ENCODE measurements around the gene IGLON5.

IGLON5 gene

DNA sequence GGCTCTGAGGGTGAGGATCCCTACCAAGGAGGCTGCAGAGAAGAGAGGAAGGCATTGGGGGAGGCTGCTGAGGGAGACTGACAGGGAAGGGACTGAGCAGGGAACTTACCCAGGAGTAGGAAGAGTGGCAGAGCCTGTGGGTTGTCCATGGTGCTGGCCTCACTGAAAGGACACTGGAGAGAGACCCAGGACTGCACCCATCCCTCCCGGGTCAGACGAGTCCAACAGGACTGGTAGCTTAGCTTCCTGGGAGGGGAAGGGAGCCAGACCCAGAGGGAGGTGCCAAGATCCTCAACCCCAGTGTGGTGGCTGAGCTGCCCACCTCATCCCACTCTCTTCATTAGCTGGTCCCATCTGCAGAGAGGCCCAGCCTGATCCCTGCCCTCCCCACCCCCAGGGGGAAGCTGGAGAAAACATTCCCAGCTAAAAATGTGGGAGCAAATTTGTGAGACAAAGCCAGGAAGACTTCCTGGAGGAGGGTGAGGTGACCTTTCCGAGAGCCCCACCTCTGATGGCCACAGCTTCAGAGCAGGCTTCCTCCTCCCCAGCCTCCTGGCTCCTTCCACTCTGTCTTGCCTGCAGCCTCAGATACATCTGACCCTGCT, 30.6 kb downstream of the IGLON5 start, which contains the start of gene VSIG10L:
Gene VSIG10L, minus strand, starts transcription at position 164 of the 605 bp plus-strand sequence. Its CDS starts 15 bp downstream, at position 149.
- peaks cover 37% of the 10 kb centered on the region for H3K4me1 Mint-ChIP-seq
- ATAC-seq: no peak
- H3K36me3 Mint-ChIP-seq: peaks cover 21% of the 10 kb centered on the region
- H3K9me3 Mint-ChIP-seq: no peaks in the 10 kb centered on the region
- DNase-seq (ENCODE audit: low spot score in 2 of 2): no peak
- H3K4me3 Mint-ChIP-seq: peak within 1 kb of the TSS; percentile 85
- peak within 1 kb of the TSS; percentile 23 for H3K27ac Mint-ChIP-seq

DNA sequence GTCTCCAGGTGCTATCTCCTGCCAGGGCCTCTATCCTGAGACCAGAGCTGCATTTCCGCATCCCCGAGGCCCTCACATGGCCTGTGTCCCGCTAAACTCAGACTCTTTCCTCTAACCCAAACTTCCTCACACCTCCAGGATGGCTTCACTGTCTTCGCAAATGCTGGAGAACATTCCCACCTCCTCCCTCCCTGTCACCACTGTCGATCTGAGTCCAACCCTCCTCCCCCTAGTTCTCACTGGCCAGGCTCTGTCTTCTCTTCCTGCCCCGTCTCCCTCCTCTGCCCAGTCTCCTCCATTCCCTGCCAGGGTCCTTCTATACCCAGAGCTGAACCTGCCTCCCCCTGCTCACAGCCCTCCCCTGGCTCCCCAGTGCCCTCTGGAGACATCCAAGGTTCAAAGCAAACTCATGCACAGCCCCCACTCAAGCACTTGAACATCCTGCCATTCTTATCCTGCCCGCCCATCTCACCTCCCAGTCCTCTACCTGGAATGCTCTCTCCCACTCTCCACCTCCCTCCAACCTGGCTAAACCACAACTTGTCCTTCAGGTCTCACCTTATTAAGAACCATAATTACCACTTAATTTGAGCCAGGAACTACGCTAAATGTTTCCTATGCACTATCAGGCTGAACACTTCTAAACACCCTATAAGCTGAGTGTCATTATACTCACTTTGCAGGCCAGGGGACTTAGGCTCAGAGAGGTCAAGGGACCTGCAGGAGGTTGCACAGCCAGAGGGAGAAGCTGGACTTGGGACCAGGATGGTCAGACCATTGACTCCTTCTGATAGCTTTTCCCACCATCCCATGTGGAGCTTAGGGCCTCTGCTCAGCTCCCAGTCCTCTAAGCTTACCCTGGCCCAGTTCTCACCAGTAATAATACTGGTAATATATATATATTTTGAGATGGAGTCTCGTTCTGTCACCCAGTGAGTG, 31.5 kb downstream of the IGLON5 start:
- peaks cover 24% of the 10 kb centered on the region for H3K36me3 Mint-ChIP-seq
- no peaks in the 10 kb centered on the region for H3K9me3 Mint-ChIP-seq
- ATAC-seq: no peak
- no peak overlapping the region for H3K4me3 Mint-ChIP-seq
- no peak for DNase-seq (ENCODE audit: low spot score in 2 of 2)
- H3K4me1 Mint-ChIP-seq: peaks cover 37% of the 10 kb centered on the region
- peak overlapping the region; percentile 23 for H3K27ac Mint-ChIP-seq

DNA sequence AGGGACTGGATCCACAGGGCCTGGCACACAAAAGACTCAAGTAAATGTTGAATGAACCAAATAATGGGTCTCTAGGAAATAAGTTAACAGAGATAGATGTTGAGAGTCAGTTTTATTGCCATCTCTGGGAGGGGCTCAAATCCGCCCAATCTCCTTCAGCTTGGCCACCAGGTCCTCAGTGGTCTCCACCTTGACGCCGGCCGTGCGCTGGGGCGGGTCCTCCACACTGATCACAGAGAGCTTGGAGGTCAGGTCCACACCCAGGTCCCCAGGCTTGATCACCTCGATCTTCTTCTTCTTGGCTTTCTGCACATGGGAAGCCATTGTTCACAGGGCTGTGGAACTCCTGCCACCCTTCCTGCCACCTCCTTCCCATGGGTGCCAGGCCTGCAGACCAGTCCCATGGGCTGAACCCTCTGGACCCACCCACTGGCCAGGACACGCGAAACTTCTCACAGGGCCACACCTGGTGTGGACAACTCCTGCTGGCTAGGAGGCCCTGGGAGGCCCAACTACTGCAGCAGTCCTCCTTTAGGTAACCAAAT, 33.7 kb downstream of the IGLON5 start:
- no peaks in the 10 kb centered on the region for H3K9me3 Mint-ChIP-seq
- H3K27ac Mint-ChIP-seq: peak overlapping the region; percentile 44
- no peak for DNase-seq (ENCODE audit: low spot score in 2 of 2)
- no peak for ATAC-seq
- peaks cover 22% of the 10 kb centered on the region for H3K4me1 Mint-ChIP-seq
- H3K36me3 Mint-ChIP-seq: peaks cover 42% of the 10 kb centered on the region
- no peak overlapping the region for H3K4me3 Mint-ChIP-seq

DNA sequence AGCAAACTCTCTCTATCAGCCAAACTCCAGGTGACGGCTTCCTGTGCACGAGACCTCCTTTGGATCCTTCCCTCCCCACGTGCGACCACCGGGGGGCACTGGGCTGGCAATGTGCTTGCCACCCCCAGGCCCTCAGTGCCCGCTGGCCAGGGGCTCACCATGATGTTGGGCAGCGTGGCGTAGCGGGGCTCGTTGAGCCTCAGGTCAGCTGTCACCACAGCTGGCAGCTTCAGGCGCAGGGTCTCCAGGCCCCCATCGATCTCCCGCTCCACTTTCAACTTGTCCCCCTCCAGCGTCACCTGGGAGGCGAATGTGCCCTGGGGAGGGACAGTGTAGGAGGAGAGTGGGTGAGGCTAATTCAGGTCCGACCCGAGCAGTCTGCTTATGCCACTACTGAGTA, 35.3 kb downstream of the IGLON5 start:
- ATAC-seq (no peak), DNase-seq (ENCODE audit: low spot score in 2 of 2) (no peak)
- H3K36me3 Mint-ChIP-seq: peaks cover 53% of the 10 kb centered on the region
- no peak overlapping the region for H3K4me3 Mint-ChIP-seq
- H3K4me1 Mint-ChIP-seq: peaks cover 19% of the 10 kb centered on the region
- no peaks in the 10 kb centered on the region for H3K9me3 Mint-ChIP-seq
- no peak overlapping the region for H3K27ac Mint-ChIP-seq

DNA sequence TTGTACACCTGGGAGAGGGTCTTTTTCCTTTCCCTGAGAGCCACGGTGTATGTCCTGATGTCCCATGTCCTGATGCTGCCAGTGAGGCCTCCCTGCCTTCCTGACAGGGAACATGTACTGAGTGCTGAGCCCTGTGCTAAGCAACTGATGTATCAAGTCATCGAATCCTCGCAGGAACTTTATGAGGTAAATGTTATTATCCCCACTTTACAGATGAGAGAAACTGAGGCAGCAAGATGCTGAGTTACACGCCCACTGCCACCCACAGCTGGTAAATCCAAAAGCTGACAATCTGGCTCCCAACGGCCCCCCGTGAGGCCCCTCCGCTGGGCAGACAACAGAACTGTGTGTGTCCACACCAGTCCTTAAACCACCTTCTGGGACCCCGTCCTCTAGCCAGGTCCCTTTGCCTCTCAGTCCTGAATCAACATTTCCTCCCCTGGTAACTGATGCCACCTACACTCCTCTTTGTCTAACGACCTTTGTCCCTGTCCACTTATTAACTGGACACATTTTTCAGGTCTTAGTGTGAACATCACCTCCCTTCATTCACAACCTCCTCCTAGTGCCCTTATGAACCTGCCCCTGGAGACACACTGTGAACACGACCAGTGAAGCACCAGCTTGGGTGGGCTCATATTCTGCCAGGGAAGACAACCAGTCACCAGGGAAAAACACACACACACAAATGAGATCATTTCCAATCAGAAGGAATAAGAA, 35.9 kb downstream of the IGLON5 start:
- ATAC-seq (no peak), DNase-seq (ENCODE audit: low spot score in 2 of 2) (no peak)
- peaks cover 59% of the 10 kb centered on the region for H3K36me3 Mint-ChIP-seq
- no peak overlapping the region for H3K4me3 Mint-ChIP-seq
- peaks cover 24% of the 10 kb centered on the region for H3K4me1 Mint-ChIP-seq
- no peaks in the 10 kb centered on the region for H3K9me3 Mint-ChIP-seq
- H3K27ac Mint-ChIP-seq: peak overlapping the region; percentile 36

DNA sequence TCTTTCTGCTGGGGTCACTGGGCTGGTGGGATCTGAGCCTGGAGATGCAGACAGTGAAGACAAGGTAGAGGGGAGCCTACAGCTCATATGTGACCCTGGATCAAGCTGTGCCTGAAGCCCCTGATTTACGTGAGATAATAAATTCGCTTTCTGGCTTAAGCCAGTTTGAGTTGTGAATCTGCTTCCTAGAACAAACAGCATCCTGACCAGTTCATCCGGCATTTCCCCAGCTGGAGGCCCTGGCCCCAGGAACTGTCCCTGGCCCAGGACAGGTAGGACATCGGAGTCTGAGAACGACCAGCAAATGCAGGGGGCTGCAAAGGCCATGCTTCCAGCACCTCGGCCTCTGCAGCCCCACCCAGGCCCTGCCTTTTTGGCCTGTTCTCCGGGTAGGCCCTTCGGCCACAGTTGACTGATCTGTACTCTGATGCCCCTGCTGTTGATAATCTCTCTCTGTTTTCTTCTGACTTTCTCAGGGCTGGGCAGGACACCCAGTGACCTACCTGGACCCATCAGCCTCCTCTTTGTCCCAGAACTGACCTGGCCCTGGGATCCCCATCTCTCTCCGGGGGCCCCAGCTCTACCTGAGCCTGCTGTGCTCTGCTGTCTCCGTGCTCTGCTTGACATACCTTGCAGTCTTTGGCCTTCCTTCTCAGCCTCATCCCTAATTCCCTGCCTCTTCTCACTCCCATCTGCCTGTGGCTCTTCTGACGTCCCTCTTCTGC, 40.0 kb downstream of the IGLON5 start:
- Mint-ChIP-seq H3K9me3 (no peaks in the 10 kb centered on the region), H3K27ac (peak overlapping the region; percentile 71), H3K4me3 (no peak overlapping the region), H3K4me1 (peaks cover 24% of the 10 kb centered on the region), H3K36me3 (peaks cover 56% of the 10 kb centered on the region)
- ATAC-seq: no peak
- no peak for DNase-seq (ENCODE audit: low spot score in 2 of 2)

DNA sequence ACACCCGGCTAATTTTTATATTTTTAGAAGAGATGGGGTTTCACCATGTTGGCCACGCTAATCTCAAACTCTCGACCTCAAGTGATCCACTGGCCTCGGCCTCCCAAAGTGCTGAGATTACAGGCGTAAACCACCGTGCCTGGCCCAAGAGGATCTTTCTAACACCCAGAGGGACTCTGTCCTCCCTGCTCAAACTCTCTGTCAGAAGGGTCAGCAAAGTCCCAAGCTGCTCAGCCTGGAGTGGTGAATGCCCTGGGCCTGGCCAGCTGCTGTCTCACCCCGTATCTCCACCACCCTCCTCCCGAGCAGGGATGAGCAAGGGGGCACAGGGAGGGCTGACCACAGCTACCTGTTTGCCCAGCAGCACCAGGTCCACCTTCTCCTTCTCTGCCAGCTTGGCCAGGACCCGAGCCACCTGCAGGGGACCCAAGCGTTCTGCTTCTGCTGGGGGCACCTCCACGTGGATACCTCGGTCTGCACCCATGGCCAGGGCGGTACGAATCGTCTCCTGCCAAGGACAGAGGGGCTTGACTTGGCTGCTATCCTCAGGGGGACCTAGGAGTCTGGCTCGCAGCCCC, 41.4 kb downstream of the IGLON5 start:
- peak overlapping the region; percentile 71 for H3K27ac Mint-ChIP-seq

DNA sequence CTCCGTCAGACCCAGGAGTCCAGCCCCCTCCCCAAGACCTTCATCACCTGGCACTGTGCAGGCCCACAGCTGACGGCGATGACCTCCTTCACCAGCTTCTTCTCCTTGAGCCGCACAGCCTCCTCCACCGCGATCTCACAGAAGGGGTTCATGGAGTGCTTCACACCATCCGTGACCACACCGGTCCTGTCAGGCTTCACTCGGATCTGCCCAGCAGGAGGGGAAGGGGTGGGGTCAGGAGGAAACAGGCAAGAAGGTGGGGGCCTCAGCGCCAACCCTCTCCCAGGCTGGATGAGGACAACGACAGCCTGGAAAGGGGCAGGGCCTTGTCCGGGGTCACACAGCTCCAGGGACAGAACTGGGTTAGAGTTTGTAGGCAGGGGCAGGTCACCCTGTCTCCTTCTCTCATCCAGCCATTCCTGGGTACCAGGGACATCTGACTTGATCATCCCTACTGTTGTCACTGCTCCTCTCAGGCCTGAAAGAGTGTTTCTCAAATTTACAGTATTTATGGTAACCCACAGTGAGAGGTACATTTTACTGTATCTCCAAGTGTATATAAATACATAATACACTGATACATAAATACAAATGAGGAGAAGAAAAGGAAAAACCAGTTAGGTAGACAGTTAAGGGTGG, 42.8 kb downstream of the IGLON5 start:
- H3K4me1 Mint-ChIP-seq: peaks cover 34% of the 10 kb centered on the region

More for the DNA sequence above, 41.4 kb downstream of the IGLON5 start:
- peaks cover 33% of the 10 kb centered on the region for H3K4me1 Mint-ChIP-seq
- H3K9me3 Mint-ChIP-seq: no peaks in the 10 kb centered on the region
- DNase-seq (ENCODE audit: low spot score in 2 of 2): no peak
- no peak for ATAC-seq
- no peak overlapping the region for H3K4me3 Mint-ChIP-seq
- H3K36me3 Mint-ChIP-seq: peaks cover 54% of the 10 kb centered on the region

DNA sequence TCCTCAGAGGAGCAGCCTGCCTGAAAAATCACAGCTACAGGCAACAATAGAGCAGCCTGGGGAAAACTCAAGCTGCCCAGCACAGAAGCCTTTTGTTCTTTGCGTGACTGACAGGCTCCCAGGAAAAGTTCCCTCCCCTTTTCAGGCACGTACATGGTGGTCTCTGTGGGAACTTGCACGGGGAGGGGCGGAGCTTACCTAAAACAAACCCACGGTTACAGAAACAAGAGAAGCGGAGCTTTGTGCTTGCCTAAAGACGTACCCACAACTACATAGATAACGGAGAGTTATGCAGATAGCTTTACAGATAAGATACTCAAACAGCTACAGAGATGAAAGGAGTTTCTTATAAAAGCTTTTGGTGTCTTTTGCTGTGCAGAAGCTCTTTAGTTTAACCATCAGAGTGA, 43.3 kb downstream of the IGLON5 start:
- Mint-ChIP-seq H3K36me3 (peaks cover 46% of the 10 kb centered on the region), H3K4me1 (peaks cover 34% of the 10 kb centered on the region), H3K4me3 (no peak overlapping the region), H3K9me3 (no peaks in the 10 kb centered on the region), H3K27ac (peak overlapping the region; percentile 72)
- ATAC-seq (peak; percentile 11), DNase-seq (ENCODE audit: low spot score in 2 of 2) (no peak)

More for the DNA sequence above, 42.8 kb downstream of the IGLON5 start:
- peak overlapping the region; percentile 72 for H3K27ac Mint-ChIP-seq
- no peak overlapping the region for H3K4me3 Mint-ChIP-seq
- ATAC-seq: no peak
- H3K9me3 Mint-ChIP-seq: no peaks in the 10 kb centered on the region
- no peak for DNase-seq (ENCODE audit: low spot score in 2 of 2)
- peaks cover 46% of the 10 kb centered on the region for H3K36me3 Mint-ChIP-seq

DNA sequence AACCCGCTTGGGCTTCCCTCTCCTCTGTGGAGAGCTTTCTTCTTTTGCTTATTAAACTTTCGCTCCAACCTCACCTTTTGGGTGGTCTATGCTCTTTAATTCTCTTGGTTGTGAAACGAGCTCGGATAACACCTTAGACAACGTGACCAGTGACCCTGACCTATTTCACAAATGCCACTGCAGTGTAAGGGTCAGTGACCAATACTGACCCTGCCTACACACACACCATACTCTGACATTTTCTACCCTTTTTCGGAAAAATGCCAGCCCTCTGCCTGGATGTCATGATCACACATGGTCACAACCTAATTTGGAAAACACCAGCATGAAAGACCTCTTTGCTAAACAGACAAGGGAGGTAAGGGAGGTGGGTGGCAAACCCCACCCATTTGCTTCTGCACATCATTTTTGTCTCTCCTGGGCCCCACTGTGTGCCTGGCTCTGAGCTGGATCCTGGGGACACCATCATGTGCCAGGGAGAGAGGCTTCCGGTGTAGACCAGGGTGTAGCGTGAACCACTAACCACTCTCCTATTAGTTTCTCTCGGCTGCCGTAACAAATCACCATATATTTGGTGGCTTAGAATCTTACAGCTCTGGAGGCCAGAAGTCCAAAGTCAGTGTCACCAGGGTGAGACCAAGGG, 44.8 kb downstream of the IGLON5 start:
- Mint-ChIP-seq H3K9me3 (no peaks in the 10 kb centered on the region), H3K36me3 (peaks cover 37% of the 10 kb centered on the region), H3K27ac (no peak overlapping the region), H3K4me1 (peaks cover 34% of the 10 kb centered on the region), H3K4me3 (no peak overlapping the region)
- no peak for ATAC-seq
- DNase-seq (ENCODE audit: low spot score in 2 of 2): no peak

DNA sequence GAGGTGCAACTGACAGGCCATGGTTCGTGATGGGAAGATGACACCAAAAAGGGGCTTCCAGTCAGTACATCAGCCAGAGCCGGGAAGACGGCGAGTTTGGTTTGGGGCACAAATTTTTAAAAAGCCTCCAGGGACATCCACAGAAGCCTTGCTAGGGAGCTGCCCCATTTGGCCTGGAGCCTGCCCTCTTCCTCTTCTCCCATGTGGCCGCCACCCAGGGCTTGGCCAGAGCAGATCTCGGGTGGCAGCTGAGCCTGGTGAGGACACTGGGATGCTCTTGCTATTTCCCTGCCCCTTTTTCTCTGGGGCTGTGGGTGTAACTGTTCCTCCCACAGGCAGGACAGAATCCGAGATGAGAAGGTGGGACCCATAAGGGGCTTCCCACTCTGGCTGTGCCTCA, 46.5 kb downstream of the IGLON5 start:
- no peaks in the 10 kb centered on the region for H3K9me3 Mint-ChIP-seq
- DNase-seq (ENCODE audit: low spot score in 2 of 2) (no peak), ATAC-seq (no peak)
- peaks cover 30% of the 10 kb centered on the region for H3K36me3 Mint-ChIP-seq
- no peak overlapping the region for H3K4me3 Mint-ChIP-seq
- no peak overlapping the region for H3K27ac Mint-ChIP-seq
- peaks cover 34% of the 10 kb centered on the region for H3K4me1 Mint-ChIP-seq

DNA sequence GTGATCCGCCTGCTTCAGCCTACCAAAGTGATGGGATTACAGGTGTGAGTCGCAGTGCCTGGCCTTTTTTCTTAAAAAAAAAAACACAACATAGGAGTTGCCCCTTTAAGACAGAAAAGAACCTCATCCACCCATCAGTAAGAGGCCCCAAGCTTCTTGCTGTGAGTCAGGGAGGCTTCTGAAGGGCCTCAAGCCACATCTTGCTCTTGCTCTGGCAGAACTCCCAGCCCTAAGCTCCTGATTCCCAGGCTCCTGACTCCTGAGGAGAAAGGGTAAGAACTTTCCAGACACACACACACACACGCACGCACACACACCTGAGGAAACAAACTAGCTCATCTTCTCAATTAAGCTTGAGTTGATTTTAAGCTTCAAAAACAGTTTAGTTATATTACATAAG, 47.9 kb downstream of the IGLON5 start:
- H3K9me3 Mint-ChIP-seq: no peaks in the 10 kb centered on the region
- peaks cover 36% of the 10 kb centered on the region for H3K36me3 Mint-ChIP-seq

DNA sequence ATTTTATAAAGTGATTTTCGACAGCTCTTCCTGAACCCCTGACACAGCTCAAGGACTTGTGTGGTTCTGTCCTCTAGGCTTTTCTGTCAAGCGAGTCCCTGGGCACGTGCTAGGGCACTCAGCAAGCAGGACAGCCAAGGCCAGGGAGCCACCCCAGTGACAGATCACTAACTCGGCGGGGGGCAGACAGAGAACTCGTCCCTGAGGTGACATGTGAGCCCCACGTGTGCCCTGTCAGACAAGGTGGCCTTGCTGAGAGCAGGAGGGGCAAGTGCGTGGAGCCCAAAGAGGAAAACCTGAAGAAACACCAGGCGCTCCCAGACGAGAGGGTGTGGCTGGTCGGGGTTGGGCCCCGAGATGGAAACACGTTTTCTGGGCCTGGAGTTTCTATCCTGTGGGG, 49.8 kb downstream of the IGLON5 start:
- Mint-ChIP-seq H3K9me3 (no peaks in the 10 kb centered on the region), H3K4me3 (no peak overlapping the region), H3K36me3 (peaks cover 51% of the 10 kb centered on the region), H3K4me1 (peaks cover 53% of the 10 kb centered on the region), H3K27ac (no peak overlapping the region)
- DNase-seq (ENCODE audit: low spot score in 2 of 2) (no peak), ATAC-seq (no peak)

More for the DNA sequence above, 47.9 kb downstream of the IGLON5 start:
- ATAC-seq (no peak), DNase-seq (ENCODE audit: low spot score in 2 of 2) (no peak)
- Mint-ChIP-seq H3K27ac (peak overlapping the region; percentile 39), H3K4me3 (no peak overlapping the region), H3K4me1 (peaks cover 47% of the 10 kb centered on the region)

Data from stimulated activated effector memory CD8-positive, alpha-beta T cell treated with anti-CD3 and anti-CD28 coated beads, Interleukin-12 subunit alpha, Interleukin-12 subunit beta, amount 100 ng/mL, for 72 hours (primary cell).